ENCODE measurements around the gene ABCB8.
"Not testable (repeated sequence)": the region's sequence is repeated elsewhere in the genome, so short reads cannot be mapped to it uniquely, and the experiment has no call there.

ABCB8 gene

GRCh38 chr7:151035902-151036301, 7.7 kb downstream of the ABCB8 start:
- H3K4me3 ChIP-seq (ENCODE audit: low read depth, low read length) = no peak overlapping the region
- no peak for TF ChIP-seq CTCF (IDR thresholded peaks at IDR 0.05; ENCODE audit: borderline replicate concordance, insufficient read depth, low read depth, low read length)

DNA sequence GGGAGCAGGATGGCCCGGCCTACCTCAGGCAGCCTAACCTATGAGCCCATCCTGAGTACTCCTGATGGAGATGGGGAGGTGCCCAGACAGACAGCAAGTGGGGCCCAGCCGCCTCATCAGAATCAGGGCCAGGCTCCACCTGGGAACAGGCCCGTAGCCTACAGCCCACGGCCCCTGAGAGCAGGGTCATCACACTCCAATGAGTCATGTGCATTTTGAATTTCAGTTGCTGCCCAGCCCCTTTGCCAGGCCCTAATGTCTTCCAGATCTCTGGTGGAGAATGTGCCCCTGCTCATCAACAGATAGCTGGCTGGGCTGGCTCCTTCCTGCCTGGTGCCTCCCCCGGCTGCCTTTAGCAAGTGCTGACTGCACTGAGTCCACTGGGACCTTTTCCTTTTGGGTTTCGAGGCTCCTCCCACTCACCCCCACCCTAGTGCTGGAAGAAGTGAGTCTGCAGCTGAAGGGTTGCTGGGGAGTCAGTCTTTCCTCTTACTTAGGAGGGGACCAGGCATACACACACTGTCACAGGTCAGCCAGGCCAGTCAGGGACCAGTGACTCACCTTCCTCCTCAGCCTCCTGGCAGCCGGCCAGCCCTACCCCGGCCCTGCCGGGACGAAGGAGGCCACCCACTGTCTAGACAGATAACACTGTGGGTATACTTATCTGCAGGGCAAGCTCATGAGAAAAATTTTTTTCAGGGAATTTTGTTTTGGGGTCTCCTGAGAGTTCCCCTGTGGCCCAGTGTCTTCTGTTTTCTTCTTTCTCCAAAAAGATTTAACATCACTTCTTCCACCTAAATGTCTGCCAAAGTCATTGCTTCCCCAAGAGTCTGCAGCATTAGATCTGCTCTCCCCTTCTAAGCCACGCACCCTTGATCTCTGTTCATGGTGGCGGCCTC, 10.9 kb downstream of the ABCB8 start:
- no peak overlapping the region for H3K4me3 ChIP-seq (ENCODE audit: low read depth, low read length)
- no peak for TF ChIP-seq CTCF (IDR thresholded peaks at IDR 0.05; ENCODE audit: borderline replicate concordance, insufficient read depth, low read depth, low read length)

DNA sequence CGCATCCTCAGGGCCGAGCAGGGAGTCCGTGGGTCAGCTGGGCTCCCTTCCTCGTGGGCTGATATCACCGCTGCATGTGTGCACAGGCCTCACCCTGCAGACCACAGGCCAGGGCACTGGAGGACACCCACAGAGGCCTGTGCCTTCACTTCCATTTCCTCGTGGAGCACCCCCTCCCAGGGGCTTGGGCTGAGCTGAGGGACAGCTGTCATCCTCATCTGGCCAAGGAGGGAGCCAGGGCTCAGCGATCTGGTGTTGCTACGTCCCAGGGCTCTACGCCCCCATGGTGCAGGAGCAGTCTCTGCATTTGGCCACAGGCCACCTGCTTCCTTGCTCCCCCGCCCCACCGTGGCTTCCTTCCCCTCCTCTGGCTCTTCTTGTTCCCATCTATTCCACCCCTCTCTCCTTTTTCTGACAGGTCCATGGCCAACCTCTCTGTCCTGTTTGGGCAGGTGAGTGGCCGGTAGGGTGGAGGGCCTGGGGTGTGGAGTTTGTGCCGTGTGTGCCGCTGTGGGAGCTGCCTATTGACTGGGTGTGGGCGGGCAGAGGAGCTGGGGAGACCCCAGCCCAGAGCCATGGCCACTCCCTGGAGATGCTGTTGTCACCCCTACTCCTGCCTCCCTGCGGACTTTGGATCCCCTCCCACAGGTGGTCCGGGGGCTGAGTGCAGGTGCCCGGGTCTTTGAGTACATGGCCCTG, 11.7 kb downstream of the ABCB8 start:
- H3K4me3 ChIP-seq (ENCODE audit: low read depth, low read length) = no peak overlapping the region
- TF ChIP-seq CTCF (IDR thresholded peaks at IDR 0.05; ENCODE audit: borderline replicate concordance, insufficient read depth, low read depth, low read length) = no peak

DNA sequence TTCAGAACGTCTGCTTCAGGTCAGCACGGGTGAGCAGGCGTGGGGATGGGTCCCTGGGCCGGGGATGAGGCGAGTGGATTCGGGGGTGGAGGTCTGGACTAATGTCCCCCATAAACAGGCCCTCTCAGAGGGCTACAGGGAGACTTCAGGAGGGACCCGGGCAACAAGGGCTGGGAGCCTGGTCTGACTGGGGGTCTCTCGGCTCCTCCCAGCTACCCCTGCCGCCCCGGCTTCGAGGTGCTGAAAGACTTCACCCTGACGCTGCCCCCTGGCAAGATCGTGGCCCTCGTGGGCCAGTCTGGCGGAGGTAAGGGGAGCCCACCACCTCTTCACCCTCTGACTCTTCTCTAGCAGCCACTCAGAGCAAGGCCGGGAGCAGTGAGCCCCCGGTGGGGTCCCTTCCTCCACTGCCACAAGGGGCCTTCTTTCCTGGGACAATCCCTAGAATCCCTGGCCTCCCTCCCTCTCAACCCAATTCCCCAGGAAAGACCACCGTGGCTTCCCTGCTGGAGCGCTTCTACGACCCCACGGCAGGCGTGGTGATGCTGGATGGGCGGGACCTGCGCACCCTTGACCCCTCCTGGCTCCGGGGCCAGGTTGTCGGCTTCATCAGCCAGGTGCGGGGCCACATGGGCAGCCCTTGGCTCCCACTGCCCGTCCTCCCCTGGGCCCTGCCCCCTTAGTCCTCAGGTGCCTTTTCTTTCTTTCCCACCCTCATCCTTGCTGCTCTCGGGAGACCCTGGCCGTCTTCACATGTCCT, 12.5 kb downstream of the ABCB8 start:
- no peak overlapping the region for H3K4me3 ChIP-seq (ENCODE audit: low read depth, low read length)
- no peak for TF ChIP-seq CTCF (IDR thresholded peaks at IDR 0.05; ENCODE audit: borderline replicate concordance, insufficient read depth, low read depth, low read length)

DNA sequence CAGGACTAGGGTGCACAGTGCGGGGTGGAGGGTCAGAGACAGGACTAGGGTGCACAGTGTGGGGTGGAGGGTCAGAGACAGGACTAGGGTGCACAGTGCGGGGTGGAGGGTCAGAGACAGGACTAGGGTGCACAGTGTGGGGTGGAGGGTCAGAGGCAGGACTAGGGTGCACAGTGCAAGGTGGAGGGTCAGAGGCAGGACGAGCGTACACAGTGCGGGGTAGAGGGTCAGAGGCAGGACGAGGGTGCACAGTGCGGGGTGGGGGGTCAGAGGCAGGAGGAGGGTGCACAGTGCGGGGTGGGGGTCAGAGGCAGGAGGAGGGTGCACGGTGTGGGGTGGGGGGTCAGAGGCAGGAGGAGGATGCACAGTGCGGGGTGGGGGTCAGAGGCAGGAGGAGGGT, 15.2 kb downstream of the ABCB8 start:
- not testable (repeated sequence) for H3K4me3 ChIP-seq (ENCODE audit: low read depth, low read length)

DNA sequence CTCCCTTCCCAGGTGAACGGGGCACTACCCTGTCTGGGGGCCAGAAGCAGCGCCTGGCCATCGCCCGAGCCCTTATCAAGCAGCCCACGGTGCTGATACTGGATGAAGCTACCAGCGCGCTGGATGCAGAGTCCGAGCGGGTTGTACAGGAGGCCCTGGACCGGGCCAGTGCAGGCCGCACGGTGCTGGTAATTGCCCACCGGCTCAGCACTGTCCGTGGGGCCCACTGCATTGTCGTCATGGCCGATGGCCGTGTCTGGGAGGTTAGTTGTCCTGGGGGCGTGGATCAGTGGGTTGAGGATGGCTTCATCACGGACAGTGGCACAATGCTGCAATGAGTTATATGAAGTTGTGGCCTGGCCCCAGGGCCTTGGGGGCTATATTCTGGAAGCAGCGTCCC, 15.7 kb downstream of the ABCB8 start:
- TF ChIP-seq CTCF (IDR thresholded peaks at IDR 0.05; ENCODE audit: borderline replicate concordance, insufficient read depth, low read depth, low read length) = no peak
- no peak overlapping the region for H3K4me3 ChIP-seq (ENCODE audit: low read depth, low read length)

DNA sequence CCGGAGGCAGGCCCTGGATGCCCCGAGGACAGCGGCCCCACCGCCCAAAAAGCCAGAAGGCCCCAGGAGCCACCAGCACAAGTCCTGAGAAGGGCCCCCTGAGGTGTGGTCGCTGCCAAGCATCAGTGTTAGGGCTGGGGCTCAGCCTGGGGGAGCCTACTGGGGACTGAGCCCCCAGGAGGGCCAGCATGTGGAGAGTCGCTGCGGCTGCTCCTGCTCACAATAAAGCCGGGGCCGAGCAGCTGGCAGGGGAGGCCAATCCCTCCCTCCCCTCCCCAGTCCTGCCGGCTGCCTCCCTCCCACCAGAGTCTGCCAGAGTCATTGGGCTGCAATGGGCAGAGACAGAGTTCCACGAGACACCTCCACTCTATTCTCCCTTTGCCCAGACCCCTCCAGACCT, 17.0 kb downstream of the ABCB8 start:
- H3K4me3 ChIP-seq (ENCODE audit: low read depth, low read length) = no peak overlapping the region
- no peak for TF ChIP-seq CTCF (IDR thresholded peaks at IDR 0.05; ENCODE audit: borderline replicate concordance, insufficient read depth, low read depth, low read length)

All from GM12875 (cell line).